ENCODE data around the gene ASXL2.

Gene ASXL2

DNA sequence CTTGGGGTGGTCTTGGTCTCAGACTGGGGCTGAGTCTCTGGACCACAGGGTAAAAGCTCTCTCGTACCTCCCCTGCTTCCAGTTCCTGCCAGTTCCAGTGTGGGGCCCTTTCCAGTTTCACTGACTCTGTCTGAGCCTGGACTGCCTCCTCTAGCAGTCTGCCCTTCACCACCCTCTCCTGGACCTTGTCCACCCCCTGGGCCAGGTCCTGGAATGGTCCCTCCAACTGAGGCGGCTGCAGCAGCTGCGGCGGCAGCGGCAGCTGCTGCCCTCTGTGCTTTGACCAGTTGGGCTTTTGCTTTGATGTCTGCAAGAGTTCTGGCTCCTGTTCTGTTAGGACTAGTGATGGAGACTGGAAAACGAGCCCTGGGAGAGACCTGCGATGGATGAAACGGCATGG is 134.2 kb downstream of the ASXL2 start:
- Histone ChIP-seq H2AFZ (ENCODE audit: low read depth) (no peak overlapping the region), H3K27ac (no peak overlapping the region), H3K4me1 (ENCODE audit: low read depth, poor library complexity, severe bottlenecking) (peaks cover 7% of the 10 kb centered on the region), H3K79me2 (ENCODE audit: insufficient read depth, low read depth) (no peaks in the 10 kb centered on the region), H3K9ac (no peak overlapping the region), H3K4me3 (IDR thresholded peaks at IDR 0.05; ENCODE audit: insufficient read depth, low read depth, low read length) (no peak overlapping the region), H4K20me1 (ENCODE audit: insufficient read depth) (0 out of 2 replicates have a peak, but pooled peaks cover 5% of the 10 kb centered on the region), H3K4me2 (no peak overlapping the region), H3K27me3 (ENCODE audit: insufficient read depth, low read depth) (no peaks in the 10 kb centered on the region), H3K36me3 (ENCODE audit: insufficient read depth) (no peaks in the 10 kb centered on the region)
- TF ChIP-seq, protein P1, sequence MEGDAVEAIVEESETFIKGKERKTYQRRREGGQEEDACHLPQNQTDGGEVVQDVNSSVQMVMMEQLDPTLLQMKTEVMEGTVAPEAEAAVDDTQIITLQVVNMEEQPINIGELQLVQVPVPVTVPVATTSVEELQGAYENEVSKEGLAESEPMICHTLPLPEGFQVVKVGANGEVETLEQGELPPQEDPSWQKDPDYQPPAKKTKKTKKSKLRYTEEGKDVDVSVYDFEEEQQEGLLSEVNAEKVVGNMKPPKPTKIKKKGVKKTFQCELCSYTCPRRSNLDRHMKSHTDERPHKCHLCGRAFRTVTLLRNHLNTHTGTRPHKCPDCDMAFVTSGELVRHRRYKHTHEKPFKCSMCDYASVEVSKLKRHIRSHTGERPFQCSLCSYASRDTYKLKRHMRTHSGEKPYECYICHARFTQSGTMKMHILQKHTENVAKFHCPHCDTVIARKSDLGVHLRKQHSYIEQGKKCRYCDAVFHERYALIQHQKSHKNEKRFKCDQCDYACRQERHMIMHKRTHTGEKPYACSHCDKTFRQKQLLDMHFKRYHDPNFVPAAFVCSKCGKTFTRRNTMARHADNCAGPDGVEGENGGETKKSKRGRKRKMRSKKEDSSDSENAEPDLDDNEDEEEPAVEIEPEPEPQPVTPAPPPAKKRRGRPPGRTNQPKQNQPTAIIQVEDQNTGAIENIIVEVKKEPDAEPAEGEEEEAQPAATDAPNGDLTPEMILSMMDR (conservative IDR thresholded peaks at IDR 0.05; ENCODE audit: low read depth, low read length) = no peak

DNA sequence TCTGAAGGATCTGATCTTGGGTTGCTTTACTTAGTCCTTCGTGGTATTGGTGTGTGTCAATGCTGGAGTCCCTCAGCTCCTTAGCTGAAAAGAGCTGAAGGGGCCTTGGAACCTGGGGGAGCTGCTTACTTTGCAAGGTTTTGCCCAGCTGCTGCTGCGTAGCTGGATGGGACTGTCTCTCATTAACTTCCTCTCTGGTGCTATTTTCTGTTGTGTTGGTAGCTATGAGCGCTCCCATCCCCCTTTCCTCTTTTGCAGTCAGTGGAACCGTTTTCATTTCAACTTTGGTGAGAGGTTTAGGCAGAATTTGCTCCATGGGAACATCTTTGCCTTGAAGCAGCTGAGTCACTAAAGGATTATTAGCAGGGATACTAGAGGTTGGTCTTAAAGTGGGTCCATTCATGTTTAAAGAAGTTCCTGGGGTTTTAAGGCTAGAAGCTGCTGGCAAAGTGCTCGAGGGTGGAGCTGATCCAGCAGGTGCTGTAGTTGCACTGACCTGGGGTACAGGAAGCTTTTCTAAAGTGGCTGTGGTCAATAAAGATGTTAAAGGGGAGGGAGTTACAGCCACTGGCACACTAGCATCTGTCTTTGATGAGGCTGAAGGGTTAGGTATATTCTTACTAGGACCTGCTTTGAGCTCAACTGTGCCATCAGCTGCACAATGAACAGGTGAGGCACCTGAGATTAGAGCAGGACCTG is 135.0 kb downstream of the ASXL2 start:
- Histone ChIP-seq H3K4me1 (ENCODE audit: low read depth, poor library complexity, severe bottlenecking) (no peaks in the 10 kb centered on the region), H3K4me3 (IDR thresholded peaks at IDR 0.05; ENCODE audit: insufficient read depth, low read depth, low read length) (no peak overlapping the region), H3K79me2 (ENCODE audit: insufficient read depth, low read depth) (no peaks in the 10 kb centered on the region), H3K36me3 (ENCODE audit: insufficient read depth) (no peaks in the 10 kb centered on the region), H4K20me1 (ENCODE audit: insufficient read depth) (0 out of 2 replicates have a peak, but pooled peaks cover 5% of the 10 kb centered on the region), H3K27me3 (ENCODE audit: insufficient read depth, low read depth) (no peaks in the 10 kb centered on the region), H2AFZ (ENCODE audit: low read depth) (no peak overlapping the region), H3K4me2 (no peak overlapping the region), H3K27ac (no peak overlapping the region), H3K9ac (no peak overlapping the region)
- TF ChIP-seq, protein P1 (conservative IDR thresholded peaks at IDR 0.05; ENCODE audit: low read depth, low read length) = no peak

DNA sequence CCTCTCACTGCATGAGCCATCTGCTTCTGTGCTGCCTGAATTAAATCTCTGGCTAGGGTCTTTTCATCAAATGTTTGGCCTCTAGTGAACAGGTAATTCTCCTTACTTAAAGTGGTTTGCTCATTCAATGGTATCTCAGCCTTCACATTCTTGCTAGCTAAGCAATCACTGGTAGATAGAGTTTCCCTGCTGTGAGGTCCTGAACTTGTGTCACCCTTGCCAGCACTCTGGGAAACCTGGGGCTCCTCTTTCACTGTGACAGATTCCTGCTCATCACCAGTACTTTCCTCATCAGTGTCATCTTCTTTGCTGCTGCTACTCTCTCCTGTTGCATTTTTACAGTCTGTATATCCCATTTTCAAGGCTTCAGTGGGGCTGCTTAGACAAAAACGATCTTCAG is 135.8 kb downstream of the ASXL2 start:
- H3K4me1 ChIP-seq (ENCODE audit: low read depth, poor library complexity, severe bottlenecking) = no peaks in the 10 kb centered on the region

DNA sequence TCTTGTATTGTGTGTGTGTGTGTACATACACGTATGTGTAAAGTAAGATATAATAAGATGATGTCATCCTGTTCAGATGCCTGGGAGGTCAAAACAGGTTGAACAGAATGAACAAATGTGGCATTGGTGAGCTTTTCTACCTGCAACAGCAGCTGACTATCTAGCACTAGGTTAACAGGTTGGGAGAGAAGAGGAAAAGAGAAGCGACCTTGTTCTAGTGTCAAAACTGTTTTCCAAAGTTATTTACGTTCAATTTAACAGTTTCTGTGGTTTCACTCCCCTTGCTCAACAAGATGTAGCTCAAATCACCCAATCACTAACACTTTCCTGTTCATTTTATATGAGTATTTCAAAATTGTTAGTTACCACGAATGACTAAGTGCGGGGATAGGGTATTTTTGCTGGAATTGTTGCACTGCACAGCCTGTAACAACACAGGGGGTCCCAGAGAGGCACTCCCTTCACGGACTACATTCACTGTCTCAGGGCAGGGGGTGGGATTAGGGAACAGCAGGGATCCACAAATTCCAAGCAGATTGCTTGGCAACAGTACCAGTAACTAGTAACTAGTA is 137.4 kb downstream of the ASXL2 start:
- H2AFZ ChIP-seq (ENCODE audit: low read depth) = no peak overlapping the region
- H3K27ac ChIP-seq = no peak overlapping the region
- H4K20me1 ChIP-seq (ENCODE audit: insufficient read depth) = no peaks in the 10 kb centered on the region
- no peak overlapping the region for H3K9ac ChIP-seq
- no peaks in the 10 kb centered on the region for H3K36me3 ChIP-seq (ENCODE audit: insufficient read depth)
- H3K4me2 ChIP-seq = no peak overlapping the region
- H3K27me3 ChIP-seq (ENCODE audit: insufficient read depth, low read depth) = no peaks in the 10 kb centered on the region
- H3K79me2 ChIP-seq (ENCODE audit: insufficient read depth, low read depth) = no peaks in the 10 kb centered on the region
- no peak overlapping the region for H3K4me3 ChIP-seq (IDR thresholded peaks at IDR 0.05; ENCODE audit: insufficient read depth, low read depth, low read length)
- TF ChIP-seq, protein P1 (conservative IDR thresholded peaks at IDR 0.05; ENCODE audit: low read depth, low read length) = no peak
- H3K4me1 ChIP-seq (ENCODE audit: low read depth, poor library complexity, severe bottlenecking) = no peaks in the 10 kb centered on the region

More for the DNA sequence above, 135.8 kb downstream of the ASXL2 start:
- no peak overlapping the region for H3K4me3 ChIP-seq (IDR thresholded peaks at IDR 0.05; ENCODE audit: insufficient read depth, low read depth, low read length)
- TF ChIP-seq, protein P1 (conservative IDR thresholded peaks at IDR 0.05; ENCODE audit: low read depth, low read length) = no peak
- H3K27me3 ChIP-seq (ENCODE audit: insufficient read depth, low read depth) = no peaks in the 10 kb centered on the region
- no peak overlapping the region for H3K9ac ChIP-seq
- H4K20me1 ChIP-seq (ENCODE audit: insufficient read depth) = 0 out of 2 replicates have a peak, but pooled peaks cover 5% of the 10 kb centered on the region
- H3K27ac ChIP-seq = no peak overlapping the region
- no peaks in the 10 kb centered on the region for H3K36me3 ChIP-seq (ENCODE audit: insufficient read depth)
- H3K79me2 ChIP-seq (ENCODE audit: insufficient read depth, low read depth) = no peaks in the 10 kb centered on the region
- no peak overlapping the region for H3K4me2 ChIP-seq
- no peak overlapping the region for H2AFZ ChIP-seq (ENCODE audit: low read depth)
